Measurements from ENCODE around the gene ABCC4. TPM values are rescaled to one million over a fixed set of nuclear protein-coding genes. Genes with fewer than 3 reads are reported as not detected.

ABCC4 gene
- total and polyA plus RNA-seq, 2 of the 13 experiments (the other 11 are each of a cell fraction or from before 2014, with no cell fraction given) = 4.2 to 11.3 TPM

DNA sequence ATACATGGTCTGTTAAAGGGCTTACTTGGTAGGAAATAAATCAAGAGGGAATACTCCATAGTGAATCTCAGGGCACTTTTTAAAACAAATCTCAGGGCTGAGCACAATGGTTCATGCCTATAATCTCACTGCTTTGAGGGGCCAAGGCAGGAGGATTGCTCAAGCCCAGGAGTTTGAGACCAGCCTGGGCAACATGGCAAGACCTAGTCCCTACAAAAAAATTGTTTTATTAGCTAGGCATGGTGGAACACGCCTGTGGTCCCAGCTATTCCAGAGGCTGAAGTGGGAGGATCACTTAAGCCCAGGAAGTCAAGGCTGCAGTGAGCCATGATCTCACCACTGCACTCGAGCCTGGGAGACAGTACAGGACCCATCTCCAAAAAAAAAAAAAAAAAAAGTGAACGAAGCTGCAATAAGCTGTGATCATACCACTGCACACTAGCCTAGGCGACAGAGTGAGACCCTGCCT, 25.2 kb downstream of the ABCC4 start:
- Histone ChIP-seq H3K4me2 (ENCODE audit: low read depth, low read length) (no peak overlapping the region), H2AFZ (ENCODE audit: low read length) (no peak overlapping the region), H3K4me1 (ENCODE audit: insufficient read depth, low read length) (peaks cover 39% of the 10 kb centered on the region), H3K4me3 (replicated peaks in 1 of 3; ENCODE audit: insufficient read depth in 1 of 3, low read depth in 2 of 3, low read length in 3 of 3) (no peak overlapping the region), H3K79me2 (ENCODE audit: insufficient read depth, low read length) (no peaks in the 10 kb centered on the region), H4K20me1 (ENCODE audit: insufficient read depth, low read length) (no peaks in the 10 kb centered on the region; the same call in 1 of the 2 replicates), H3K36me3 (replicated peaks in 1 of 2; ENCODE audit: control insufficient read depth in 1 of 2, insufficient read depth in 2 of 2, low read length in 2 of 2) (no peaks in the 10 kb centered on the region), H3K9me3 (ENCODE audit: low read length) (no peaks in the 10 kb centered on the region), H3K27me3 (ENCODE audit: control insufficient read depth in 1 of 2, insufficient read depth in 2 of 2, low read length in 2 of 2) (no peaks in the 10 kb centered on the region), H3K27ac (ENCODE audit: extremely low read length, insufficient read depth, low read length) (no peak overlapping the region), H3K9ac (ENCODE audit: insufficient read depth, low read depth, low read length) (no peak overlapping the region)
- POLR2A ChIA-PET = interaction anchor here (1.8 kb wide), 1 partner anchor 21 kb away, joined by 4 read pairs; no protein-coding TSS in a partner anchor
- 80% methylated on average over 4 of the region's 4 CpGs for WGBS (ENCODE audit: low lambda C conversion rate)
- FAIRE-seq (no peak), DNase-seq (ENCODE audit: low spot score) (no peak), ATAC-seq (no peak)
- in situ Hi-C loops (cut with HindIII; ENCODE audit: extremely low pct_ligation_motif_present, low pct_unique_long_range_greater_than_20kb) (no loop called here), intact Hi-C loops (cut with micrococcal nuclease; ENCODE audit: unreplicated experiment) (no loop called here)
- TF ChIP-seq ZKSCAN5 (CRISPR knock-in tag; IDR thresholded peaks at IDR 0.05) (no peak), NFE2 (CRISPR knock-in tag; IDR thresholded peaks at IDR 0.05) (no peak), ZNF274 (CRISPR knock-in tag; IDR thresholded peaks at IDR 0.05) (no peak), KLF11 (CRISPR knock-in tag; IDR thresholded peaks at IDR 0.05) (no peak), ZNF878 (CRISPR knock-in tag; IDR thresholded peaks at IDR 0.05) (no peak)
- BruUV-seq (replicated peaks) = no TSS peak
- CTCF ChIA-PET (ENCODE audit: low intra/inter-chr PET ratio, low total read pairs) = no interaction called here

- no peak overlapping the region for H3K4me2 ChIP-seq (ENCODE audit: low read depth, low read length)
- H2AFZ ChIP-seq (ENCODE audit: low read length) = no peak overlapping the region
- ChIA-PET CTCF (ENCODE audit: low intra/inter-chr PET ratio, low total read pairs) (no interaction called here), POLR2A (interaction anchor here (1.8 kb wide), 1 partner anchor 22 kb away, joined by 4 read pairs; no protein-coding TSS in a partner anchor)
- H3K9ac ChIP-seq (ENCODE audit: insufficient read depth, low read depth, low read length) = no peak overlapping the region
- H3K27me3 ChIP-seq (ENCODE audit: control insufficient read depth in 1 of 2, insufficient read depth in 2 of 2, low read length in 2 of 2) = no peaks in the 10 kb centered on the region
- H3K9me3 ChIP-seq (ENCODE audit: low read length) = no peaks in the 10 kb centered on the region
- peak; percentile 21; the same call in 2 of the 3 replicates for ATAC-seq
- no peaks in the 10 kb centered on the region; the same call in 1 of the 2 replicates for H4K20me1 ChIP-seq (ENCODE audit: insufficient read depth, low read length)
- H3K4me3 ChIP-seq (replicated peaks in 1 of 3; ENCODE audit: insufficient read depth in 1 of 3, low read depth in 2 of 3, low read length in 3 of 3) = no peak overlapping the region
- peaks cover 45% of the 10 kb centered on the region for H3K4me1 ChIP-seq (ENCODE audit: insufficient read depth, low read length)
- no peaks in the 10 kb centered on the region for H3K79me2 ChIP-seq (ENCODE audit: insufficient read depth, low read length)
- H3K27ac ChIP-seq (ENCODE audit: extremely low read length, insufficient read depth, low read length) = no peak overlapping the region
- BruUV-seq (replicated peaks) = no TSS peak
- intact Hi-C loops (cut with micrococcal nuclease; ENCODE audit: unreplicated experiment) = loop anchor here (1.0 kb wide), 1 partner anchor 40 kb away; no protein-coding TSS in a partner anchor
- H3K36me3 ChIP-seq (replicated peaks in 1 of 2; ENCODE audit: control insufficient read depth in 1 of 2, insufficient read depth in 2 of 2, low read length in 2 of 2) = no peaks in the 10 kb centered on the region
- peak; percentile 73 for DNase-seq (ENCODE audit: low spot score)
- WGBS (ENCODE audit: low lambda C conversion rate) = 47% methylated on average over 4 of the region's 4 CpGs
- peak; percentile 48 for FAIRE-seq
- in situ Hi-C loops (cut with HindIII; ENCODE audit: extremely low pct_ligation_motif_present, low pct_unique_long_range_greater_than_20kb) = no loop called here
- TF ChIP-seq ZC3H4 (CRISPR knock-in tag; IDR thresholded peaks at IDR 0.05; ENCODE audit: borderline replicate concordance) (no peak), ZNF256 (CRISPR knock-in tag; conservative IDR thresholded peaks at IDR 0.05) (no peak), FOXK2 (IDR thresholded peaks at IDR 0.05) (no peak), TFDP1 (CRISPR knock-in tag; IDR thresholded peaks at IDR 0.05; ENCODE audit: borderline replicate concordance) (no peak), GLI4 (CRISPR knock-in tag; IDR thresholded peaks at IDR 0.05; ENCODE audit: borderline replicate concordance) (no peak), CBFB (CRISPR knock-in tag; IDR thresholded peaks at IDR 0.05) (no peak), HMG20B (CRISPR knock-in tag; conservative IDR thresholded peaks at IDR 0.05) (peak; percentile 93), SOX5 (CRISPR knock-in tag; IDR thresholded peaks at IDR 0.05; ENCODE audit: borderline replicate concordance) (peak; percentile 50; the same call in 1 of the 2 replicates), HMG20A (CRISPR knock-in tag; IDR thresholded peaks at IDR 0.05; ENCODE audit: borderline replicate concordance) (peak; percentile 83), SOX13 (IDR thresholded peaks at IDR 0.05) (no peak), SOX13 (CRISPR knock-in tag; conservative IDR thresholded peaks at IDR 0.05 in 1 of 2, IDR thresholded peaks at IDR 0.05 in 1 of 2) (peak in 1 of 2 experiments; percentile 75; a peak in 2 of 4 replicates), GLMP (CRISPR knock-in tag; IDR thresholded peaks at IDR 0.05; ENCODE audit: borderline replicate concordance) (no peak)
Measured at GRCh38 chr13:95275322-95276036, 25.8 kb downstream of the ABCC4 start.

Data from HepG2 (cell line).